ENCODE measurements around the gene HNRNPUL1. TPM values are rescaled to one million over a fixed set of nuclear protein-coding genes. Genes with fewer than 3 reads are reported as not detected.

The HNRNPUL1 gene
- total RNA-seq, 1 experiment from 2014 or later: 315 TPM

DNA sequence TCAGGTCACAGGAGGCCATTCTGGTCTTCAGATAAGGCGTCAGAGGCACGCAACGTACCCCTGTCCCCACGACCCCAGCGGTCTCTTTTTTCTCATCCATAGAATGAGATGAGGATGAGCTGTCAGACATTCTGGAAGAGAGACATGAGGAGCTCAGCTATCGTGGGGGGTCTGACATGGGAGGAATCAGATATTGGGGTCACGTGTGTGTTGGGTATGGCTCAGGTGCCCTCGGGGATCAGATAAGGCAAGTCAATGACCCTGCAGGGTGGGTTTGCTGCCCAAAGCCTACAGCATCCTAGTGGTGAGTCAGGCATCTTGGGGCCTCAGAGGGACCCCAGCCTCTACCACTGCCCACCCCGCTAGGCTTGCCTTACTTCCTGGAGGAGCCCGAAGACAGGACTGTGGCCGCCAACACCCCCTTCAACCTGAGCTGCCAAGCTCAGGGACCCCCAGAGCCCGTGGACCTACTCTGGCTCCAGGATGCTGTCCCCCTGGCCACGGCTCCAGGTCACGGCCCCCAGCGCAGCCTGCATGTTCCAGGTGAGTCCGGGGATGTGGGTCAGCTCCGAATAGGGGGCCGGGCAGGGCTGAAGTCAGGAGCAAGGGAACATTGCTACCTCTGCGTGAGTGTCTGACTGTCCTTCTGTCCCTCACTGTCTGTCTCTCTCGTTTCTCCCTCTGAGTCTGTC, 42.5 kb upstream of the HNRNPUL1 start:
- H2BK15ac ChIP-seq (ENCODE audit: low read depth, low read length): no peak overlapping the region
- H2AK5ac ChIP-seq (ENCODE audit: insufficient read length, low read length): no peak overlapping the region
- no peak overlapping the region for H3K4me2 ChIP-seq (ENCODE audit: insufficient read depth, insufficient read length, low read length)
- no peaks in the 10 kb centered on the region for H3K27me3 ChIP-seq (ENCODE audit: insufficient read depth, low read length)
- no peak overlapping the region for H2BK5ac ChIP-seq (ENCODE audit: insufficient read length, low read length)
- no peak overlapping the region for H2BK20ac ChIP-seq (ENCODE audit: low read depth, low read length, poor library complexity, severe bottlenecking)
- H3K27ac ChIP-seq (ENCODE audit: insufficient read length, low read depth, low read length): no peak overlapping the region
- Mint-ChIP-seq H3K4me1 (peaks cover 56 to 68% of the 10 kb centered on the region in 2 experiments), H3K27me3 (ENCODE audit: low read depth) (peaks cover 6% of the 10 kb centered on the region), H3K36me3 (ENCODE audit: insufficient read depth in 1 of 3, low read depth in 3 of 3) (peaks cover 12 to 20% (median 13%) of the 10 kb centered on the region in 3 experiments), H3K4me3 (peak overlapping the region in 1 of 2 experiments; percentile 45; a peak in 2 of 5 replicates), H3K9me3 (peaks cover 0 to 2% of the 10 kb centered on the region in 2 experiments; a peak in 3 of 5 replicates), H3K27ac (peak overlapping the region in 1 of 3 experiments; percentile 5; a peak in 1 of 7 replicates)
- no peak overlapping the region for H2BK12ac ChIP-seq (ENCODE audit: insufficient read length, low read depth, low read length)
- no peak overlapping the region for H2AFZ ChIP-seq (ENCODE audit: low read length)
- H3K9ac ChIP-seq (ENCODE audit: extremely low read depth, insufficient read length, low read length): no peak overlapping the region
- no peak overlapping the region for H3K23ac ChIP-seq (ENCODE audit: insufficient read length, low read depth, low read length)
- TF ChIP-seq CTCF (conservative IDR thresholded peaks at IDR 0.05): no peak
- H3T11ph ChIP-seq (ENCODE audit: low read length): no peak overlapping the region
- H3K9me3 ChIP-seq (ENCODE audit: control insufficient read depth, low read depth, low read length): no peaks in the 10 kb centered on the region
- H3K79me1 ChIP-seq (ENCODE audit: insufficient read depth, low read depth, low read length, poor library complexity, severe bottlenecking): no peaks in the 10 kb centered on the region
- no peak overlapping the region for H4K5ac ChIP-seq (ENCODE audit: insufficient read length, low read depth, low read length)
- H4K8ac ChIP-seq (replicated peaks; ENCODE audit: insufficient read length, low read depth, low read length): no peak overlapping the region
- H3K56ac ChIP-seq (ENCODE audit: insufficient read length, low read depth, low read length): no peak overlapping the region
- H3K18ac ChIP-seq (ENCODE audit: insufficient read length, low read depth, low read length): no peak overlapping the region
- DNase-seq: no peak
- H3K14ac ChIP-seq (ENCODE audit: insufficient read depth, low read length): no peak overlapping the region
- WGBS (ENCODE audit: extremely low coverage, insufficient read length, low lambda C conversion rate): no CpG with 5 or more reads among the region's 20 CpGs
- no peak overlapping the region for H2BK120ac ChIP-seq (ENCODE audit: low read depth, low read length, poor library complexity, severe bottlenecking)
- no peaks in the 10 kb centered on the region for H4K20me1 ChIP-seq (ENCODE audit: control insufficient read depth, insufficient read depth, insufficient read length)
- H3K79me2 ChIP-seq (ENCODE audit: insufficient read depth, low read length): no peaks in the 10 kb centered on the region
- no peak overlapping the region for H4K91ac ChIP-seq (ENCODE audit: insufficient read length, low read depth, low read length)
- H3K23me2 ChIP-seq (ENCODE audit: insufficient read length, low read depth, low read length, poor library complexity, severe bottlenecking): peaks cover 14% of the 10 kb centered on the region
- peaks cover 5% of the 10 kb centered on the region; the same call in 1 of the 2 replicates for H3K4me1 ChIP-seq (ENCODE audit: insufficient read depth, low read length)
- no peak overlapping the region for H3K4ac ChIP-seq (ENCODE audit: low read depth, low read length)

Measured in H9 (cell line).